Tibial nerve (tissue), 3 donors: ENCODE data around the gene TFDP2.

Source experiments
- POLR2A ChIP-seq, 2 donors: fragments of 450-650 bp; IDR thresholded peaks; one replicate each; pipeline ENCODE4 v1.6.1; 2017; ENCODE audit warnings: antibody characterized with exemption in 2 of 2, mild to moderate bottlenecking in 2 of 2, moderate library complexity in 2 of 2
- TF ChIP-seq, protein P1 (sequence below), 5 experiments: fragments of 200-600 bp in 3 of 5; fragments of 450-650 bp in 2 of 5; sonication (generic) in 3 of 5; IDR thresholded peaks; one replicate each; pipeline ENCODE4 v1.5.1; 2016 to 2019; ENCODE audit warnings: antibody characterized with exemption in 5 of 5, mild to moderate bottlenecking in 3 of 5, moderate library complexity in 2 of 5

DNA sequence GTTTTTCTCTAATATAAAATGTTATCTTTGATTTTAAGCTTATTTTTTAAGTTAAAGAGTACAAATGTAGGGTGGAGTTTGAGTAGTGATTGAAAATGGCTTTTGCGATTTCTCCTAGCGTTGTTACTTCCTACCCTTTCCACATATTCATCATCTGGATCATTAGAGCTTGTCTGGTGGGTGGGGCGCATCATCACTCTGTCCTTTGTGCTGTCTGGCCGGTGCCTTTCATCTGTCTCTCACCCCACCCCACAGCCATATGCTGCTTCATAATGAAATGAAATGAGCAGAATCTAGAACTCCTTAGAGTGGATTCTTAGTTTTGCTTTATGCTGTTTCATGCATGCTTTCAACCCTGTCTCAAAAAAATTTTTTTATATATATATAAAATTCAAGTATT is 228.6 kb downstream of the TFDP2 start:
- TF ChIP-seq POLR2A (IDR thresholded peaks at IDR 0.05), result no peak
- TF ChIP-seq, protein P1, sequence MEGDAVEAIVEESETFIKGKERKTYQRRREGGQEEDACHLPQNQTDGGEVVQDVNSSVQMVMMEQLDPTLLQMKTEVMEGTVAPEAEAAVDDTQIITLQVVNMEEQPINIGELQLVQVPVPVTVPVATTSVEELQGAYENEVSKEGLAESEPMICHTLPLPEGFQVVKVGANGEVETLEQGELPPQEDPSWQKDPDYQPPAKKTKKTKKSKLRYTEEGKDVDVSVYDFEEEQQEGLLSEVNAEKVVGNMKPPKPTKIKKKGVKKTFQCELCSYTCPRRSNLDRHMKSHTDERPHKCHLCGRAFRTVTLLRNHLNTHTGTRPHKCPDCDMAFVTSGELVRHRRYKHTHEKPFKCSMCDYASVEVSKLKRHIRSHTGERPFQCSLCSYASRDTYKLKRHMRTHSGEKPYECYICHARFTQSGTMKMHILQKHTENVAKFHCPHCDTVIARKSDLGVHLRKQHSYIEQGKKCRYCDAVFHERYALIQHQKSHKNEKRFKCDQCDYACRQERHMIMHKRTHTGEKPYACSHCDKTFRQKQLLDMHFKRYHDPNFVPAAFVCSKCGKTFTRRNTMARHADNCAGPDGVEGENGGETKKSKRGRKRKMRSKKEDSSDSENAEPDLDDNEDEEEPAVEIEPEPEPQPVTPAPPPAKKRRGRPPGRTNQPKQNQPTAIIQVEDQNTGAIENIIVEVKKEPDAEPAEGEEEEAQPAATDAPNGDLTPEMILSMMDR (IDR thresholded peaks at IDR 0.05), result no peak
